Neural crest cell (in vitro differentiated cells): ENCODE measurements around the gene ZNF497. TPM values are rescaled to one million over a fixed set of nuclear protein-coding genes. Genes with fewer than 3 reads are reported as not detected.

Experiments used
- DNase-seq: peaks from one replicate; pipeline ENCODE4 v3.0.0; 2021; ENCODE audit warnings: low read depth, mixed read lengths, low spot score
- H3K27ac Mint-ChIP-seq: one replicate; pipeline ENCODE4 v1.8.0; 2021; ENCODE audit warnings: mild to moderate bottlenecking, mixed read lengths; ENCODE audit not compliant: unreplicated experiment
- H3K27me3 Mint-ChIP-seq: 2 replicates; pipeline ENCODE4 v1.8.0; 2021; ENCODE audit warnings: low read depth, mild to moderate bottlenecking, mixed read lengths
- H3K36me3 Mint-ChIP-seq: 2 replicates; pipeline ENCODE4 v1.8.0; 2021; ENCODE audit warnings: low read depth, mild to moderate bottlenecking, mixed read lengths
- H3K4me1 Mint-ChIP-seq: 2 replicates; pipeline ENCODE4 v1.8.0; 2021; ENCODE audit warnings: mixed read lengths
- H3K4me3 Mint-ChIP-seq: one replicate; pipeline ENCODE4 v1.8.0; 2021; ENCODE audit warnings: mild to moderate bottlenecking, mixed read lengths
- H3K9me3 Mint-ChIP-seq: 2 replicates; pipeline ENCODE4 v1.8.0; 2021; ENCODE audit warnings: mixed read lengths
- CTCF ChIP-seq: fragments of 200-600 bp; sonication (generic); conservative IDR thresholded peaks from 2 replicates; pipeline ENCODE4 v1.5.0; 2021; ENCODE audit warnings: antibody characterized with exemption, mild to moderate bottlenecking
- total RNA-seq: library from RNA; stranded (reverse); gene quantifications from 2 replicates; pipeline ENCODE4 v1.2.1, GENCODE V29; 2021

Gene ZNF497
- total RNA-seq, 1 donor from 2014 or later: 8.4 TPM

- Mint-ChIP-seq H3K4me1 (peaks cover 3% of the 10 kb centered on the region), H3K27ac (no peak overlapping the region), H3K36me3 (no peaks in the 10 kb centered on the region), H3K9me3 (no peaks in the 10 kb centered on the region), H3K27me3 (no peaks in the 10 kb centered on the region), H3K4me3 (no peak overlapping the region)
- DNase-seq: no peak
- no peak for TF ChIP-seq CTCF
Measured at GRCh38 chr19:58353717-58354477, 8.7 kb downstream of the ZNF497 start.

- no peak within 1 kb of the TSS for H3K4me3 Mint-ChIP-seq
- peaks cover under 1% of the 10 kb centered on the region for H3K27me3 Mint-ChIP-seq
- TF ChIP-seq CTCF: no peak
- peaks cover 12% of the 10 kb centered on the region for H3K4me1 Mint-ChIP-seq
- no peak within 1 kb of the TSS for H3K27ac Mint-ChIP-seq
- no peaks in the 10 kb centered on the region for H3K36me3 Mint-ChIP-seq
- no peak for DNase-seq
- no peaks in the 10 kb centered on the region for H3K9me3 Mint-ChIP-seq
Measured at GRCh38 chr19:58352760-58353671, 9.5 kb downstream of the ZNF497 start, which contains the start of gene A1BG. A1BG (minus strand) TSS chr19:58353492; CDS start chr19:58353437, 55 bp downstream.

GRCh38 chr19:58351990-58352755 lies 10.4 kb downstream of the ZNF497 start:
- Mint-ChIP-seq H3K9me3 (no peaks in the 10 kb centered on the region), H3K27ac (no peak overlapping the region), H3K27me3 (peaks cover 4% of the 10 kb centered on the region), H3K36me3 (no peaks in the 10 kb centered on the region), H3K4me3 (peak overlapping the region; percentile 44), H3K4me1 (peaks cover 16% of the 10 kb centered on the region)
- DNase-seq: no peak
- no peak for TF ChIP-seq CTCF

GRCh38 chr19:58351558-58351878 lies 11.0 kb downstream of the ZNF497 start:
- no peak for DNase-seq
- TF ChIP-seq CTCF: no peak
- H3K4me1 Mint-ChIP-seq: peaks cover 19% of the 10 kb centered on the region
- H3K27me3 Mint-ChIP-seq: peaks cover 8% of the 10 kb centered on the region
- H3K27ac Mint-ChIP-seq: no peak overlapping the region
- peak overlapping the region; percentile 44 for H3K4me3 Mint-ChIP-seq
- H3K9me3 Mint-ChIP-seq: no peaks in the 10 kb centered on the region
- H3K36me3 Mint-ChIP-seq: no peaks in the 10 kb centered on the region

GRCh38 chr19:58350871-58351557 lies 11.5 kb downstream of the ZNF497 start:
- Mint-ChIP-seq H3K4me3 (peak overlapping the region; percentile 51), H3K36me3 (no peaks in the 10 kb centered on the region), H3K9me3 (no peaks in the 10 kb centered on the region), H3K4me1 (peaks cover 20% of the 10 kb centered on the region), H3K27ac (no peak overlapping the region), H3K27me3 (peaks cover 9% of the 10 kb centered on the region)
- TF ChIP-seq CTCF: no peak
- no peak for DNase-seq
